ENCODE data around the gene RPL22. TPM values are rescaled to one million over a fixed set of nuclear protein-coding genes. Genes with fewer than 3 reads are reported as not detected.

Gene RPL22
- total RNA-seq, 1 donor from 2014 or later = 305 TPM

- Histone ChIP-seq H3K4me3 (ENCODE audit: low read length in 3 of 3) (no peak overlapping the region), H3K9me3 (ENCODE audit: control insufficient read depth in 3 of 3, low read length in 3 of 3) (no peaks in the 10 kb centered on the region), H3K27me3 (ENCODE audit: control insufficient read depth in 3 of 3, insufficient read depth in 3 of 3, low read length in 3 of 3) (peaks cover 20 to 71% (median 59%) of the 10 kb centered on the region in 3 donors), H3K36me3 (ENCODE audit: control insufficient read depth in 3 of 3, insufficient read depth in 3 of 3, low read length in 3 of 3) (no peaks in the 10 kb centered on the region), H3K27ac (ENCODE audit: low read depth, low read length) (no peak overlapping the region), H3K9ac (ENCODE audit: low read depth in 1 of 3, low read length in 3 of 3) (no peak overlapping the region), H3K4me1 (ENCODE audit: control insufficient read depth in 3 of 3, insufficient read depth in 3 of 3, low read length in 3 of 3) (peaks cover 0 to 4% (median 2%) of the 10 kb centered on the region in 3 donors)
Observed at GRCh38 chr1:6166655-6167390, 32.6 kb downstream of the RPL22 start.

GRCh38 chr1:6166221-6166620, 33.2 kb downstream of the RPL22 start:
- Histone ChIP-seq H3K9ac (ENCODE audit: low read depth in 1 of 3, low read length in 3 of 3) (no peak overlapping the region), H3K9me3 (ENCODE audit: control insufficient read depth in 3 of 3, low read length in 3 of 3) (no peaks in the 10 kb centered on the region), H3K27ac (ENCODE audit: low read depth, low read length) (no peak overlapping the region), H3K4me1 (ENCODE audit: control insufficient read depth in 3 of 3, insufficient read depth in 3 of 3, low read length in 3 of 3) (peaks cover 0 to 4% (median 2%) of the 10 kb centered on the region in 3 donors), H3K27me3 (ENCODE audit: control insufficient read depth in 3 of 3, insufficient read depth in 3 of 3, low read length in 3 of 3) (peaks cover 15 to 71% (median 58%) of the 10 kb centered on the region in 3 donors), H3K36me3 (ENCODE audit: control insufficient read depth in 3 of 3, insufficient read depth in 3 of 3, low read length in 3 of 3) (no peaks in the 10 kb centered on the region), H3K4me3 (ENCODE audit: low read length in 3 of 3) (no peak overlapping the region)

DNA sequence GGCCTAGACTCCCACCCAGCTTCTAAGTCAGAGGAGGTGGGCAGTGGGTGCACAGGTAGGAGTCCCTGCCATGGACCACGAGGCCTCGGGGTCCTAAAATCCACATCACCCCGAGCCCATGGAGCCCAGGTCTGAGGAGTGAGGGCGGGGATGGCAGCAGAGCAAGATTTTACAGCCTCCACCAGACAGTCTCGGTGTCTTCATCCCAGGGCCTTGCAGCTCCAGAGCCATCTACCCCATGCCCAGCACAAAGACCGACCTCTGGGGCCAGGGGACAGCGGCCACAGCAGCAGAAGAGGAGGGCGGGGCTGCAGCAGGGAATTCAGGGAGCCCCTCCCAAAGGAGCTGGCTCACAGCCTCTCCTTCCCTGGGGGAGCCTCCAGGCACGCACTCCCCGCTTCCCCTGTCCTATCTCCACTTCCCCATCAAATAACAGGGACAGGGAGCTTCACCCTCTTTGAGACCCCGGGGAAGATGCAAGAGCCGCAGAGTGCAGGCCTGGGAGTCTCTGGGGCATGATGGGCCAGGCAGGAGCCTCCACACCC, 33.9 kb downstream of the RPL22 start:
- Histone ChIP-seq H3K4me1 (ENCODE audit: control insufficient read depth in 3 of 3, insufficient read depth in 3 of 3, low read length in 3 of 3) (peaks cover 0 to 2% (median 0%) of the 10 kb centered on the region in 3 donors), H3K27ac (ENCODE audit: low read depth, low read length) (no peak overlapping the region), H3K9me3 (ENCODE audit: control insufficient read depth in 3 of 3, low read length in 3 of 3) (no peaks in the 10 kb centered on the region), H3K9ac (ENCODE audit: low read depth in 1 of 3, low read length in 3 of 3) (no peak overlapping the region), H3K36me3 (ENCODE audit: control insufficient read depth in 3 of 3, insufficient read depth in 3 of 3, low read length in 3 of 3) (no peaks in the 10 kb centered on the region), H3K27me3 (ENCODE audit: control insufficient read depth in 3 of 3, insufficient read depth in 3 of 3, low read length in 3 of 3) (peaks cover 10 to 72% (median 57%) of the 10 kb centered on the region in 3 donors), H3K4me3 (ENCODE audit: low read length in 3 of 3) (no peak overlapping the region)

- Histone ChIP-seq H3K27ac (ENCODE audit: low read depth, low read length) (no peak overlapping the region), H3K4me1 (ENCODE audit: control insufficient read depth in 3 of 3, insufficient read depth in 3 of 3, low read length in 3 of 3) (no peaks in the 10 kb centered on the region), H3K36me3 (ENCODE audit: control insufficient read depth in 3 of 3, insufficient read depth in 3 of 3, low read length in 3 of 3) (no peaks in the 10 kb centered on the region), H3K9ac (ENCODE audit: low read depth in 1 of 3, low read length in 3 of 3) (no peak overlapping the region), H3K4me3 (ENCODE audit: low read length in 3 of 3) (no peak overlapping the region), H3K9me3 (ENCODE audit: control insufficient read depth in 3 of 3, low read length in 3 of 3) (no peaks in the 10 kb centered on the region), H3K27me3 (ENCODE audit: control insufficient read depth in 3 of 3, insufficient read depth in 3 of 3, low read length in 3 of 3) (peaks cover 10 to 68% (median 54%) of the 10 kb centered on the region in 3 donors)
Observed at GRCh38 chr1:6165027-6165426, 34.4 kb downstream of the RPL22 start.

DNA sequence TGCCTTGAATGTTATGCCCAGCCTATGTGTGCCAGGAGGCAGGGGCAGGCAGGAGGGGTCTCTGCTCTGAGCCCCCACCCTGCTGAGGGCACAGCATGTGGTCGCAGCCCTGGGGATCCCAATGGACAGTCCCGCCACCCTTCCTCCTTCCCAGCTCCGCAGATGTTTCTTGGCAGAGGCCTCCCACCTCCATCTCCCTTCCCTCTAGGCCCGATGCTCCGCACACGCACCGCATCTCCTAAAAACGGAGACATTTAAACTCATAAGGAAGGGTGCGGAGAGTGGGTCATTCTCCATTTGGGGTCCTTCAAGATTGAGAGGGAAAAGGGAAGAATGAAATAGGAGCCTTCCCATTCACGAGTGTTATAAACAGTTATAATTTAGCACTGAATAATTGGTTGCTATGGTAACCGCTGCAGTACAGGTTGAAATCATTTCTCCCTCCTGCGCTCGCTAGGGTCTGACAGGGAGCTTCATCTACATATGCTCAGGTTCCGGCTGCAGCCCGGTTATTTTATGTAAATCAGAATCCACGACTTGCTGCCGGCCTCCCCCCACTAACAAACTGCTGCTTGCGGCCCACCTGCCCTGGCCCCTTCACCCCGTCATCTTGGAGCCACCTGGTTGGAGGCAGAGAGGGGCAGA, 35.3 kb downstream of the RPL22 start:
- H3K9me3 ChIP-seq (ENCODE audit: control insufficient read depth in 3 of 3, low read length in 3 of 3) = no peaks in the 10 kb centered on the region
- no peak overlapping the region for H3K9ac ChIP-seq (ENCODE audit: low read depth in 1 of 3, low read length in 3 of 3)
- peaks cover 15 to 64% (median 53%) of the 10 kb centered on the region in 3 donors for H3K27me3 ChIP-seq (ENCODE audit: control insufficient read depth in 3 of 3, insufficient read depth in 3 of 3, low read length in 3 of 3)
- no peaks in the 10 kb centered on the region for H3K4me1 ChIP-seq (ENCODE audit: control insufficient read depth in 3 of 3, insufficient read depth in 3 of 3, low read length in 3 of 3)
- H3K27ac ChIP-seq (ENCODE audit: low read depth, low read length) = no peak overlapping the region
- no peaks in the 10 kb centered on the region for H3K36me3 ChIP-seq (ENCODE audit: control insufficient read depth in 3 of 3, insufficient read depth in 3 of 3, low read length in 3 of 3)
- H3K4me3 ChIP-seq (ENCODE audit: low read length in 3 of 3) = no peak overlapping the region

- Histone ChIP-seq H3K4me3 (ENCODE audit: low read length in 3 of 3) (no peak overlapping the region), H3K9ac (ENCODE audit: low read depth in 1 of 3, low read length in 3 of 3) (no peak overlapping the region), H3K27ac (ENCODE audit: low read depth, low read length) (no peak overlapping the region), H3K4me1 (ENCODE audit: control insufficient read depth in 3 of 3, insufficient read depth in 3 of 3, low read length in 3 of 3) (no peaks in the 10 kb centered on the region), H3K9me3 (ENCODE audit: control insufficient read depth in 3 of 3, low read length in 3 of 3) (no peaks in the 10 kb centered on the region), H3K36me3 (ENCODE audit: control insufficient read depth in 3 of 3, insufficient read depth in 3 of 3, low read length in 3 of 3) (no peaks in the 10 kb centered on the region), H3K27me3 (ENCODE audit: control insufficient read depth in 3 of 3, insufficient read depth in 3 of 3, low read length in 3 of 3) (peaks cover 15 to 61% (median 54%) of the 10 kb centered on the region in 3 donors)
Observed at GRCh38 chr1:6163191-6163972, 36.0 kb downstream of the RPL22 start.

DNA sequence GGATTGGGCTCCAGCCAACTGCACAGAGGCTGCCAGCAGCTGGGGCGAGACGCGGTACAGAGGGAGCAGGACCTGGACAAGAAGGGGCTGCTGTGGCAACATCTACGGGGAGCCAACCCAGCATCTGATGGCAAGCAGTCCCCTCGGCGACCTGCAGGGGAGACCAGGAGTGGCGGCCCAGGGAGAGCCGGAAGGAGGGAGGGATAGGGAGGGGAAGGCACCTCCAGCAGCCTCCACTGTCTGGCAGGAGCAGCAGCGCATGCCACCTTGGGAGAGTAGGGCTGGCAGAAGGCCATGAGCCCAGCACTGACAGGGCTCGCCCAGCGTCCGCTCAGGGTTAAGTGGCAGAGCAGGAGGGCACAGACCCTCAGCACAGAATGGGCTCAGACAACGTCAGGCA, 36.6 kb downstream of the RPL22 start:
- Histone ChIP-seq H3K27me3 (ENCODE audit: control insufficient read depth in 3 of 3, insufficient read depth in 3 of 3, low read length in 3 of 3) (peaks cover 13 to 61% (median 54%) of the 10 kb centered on the region in 3 donors), H3K4me1 (ENCODE audit: control insufficient read depth in 3 of 3, insufficient read depth in 3 of 3, low read length in 3 of 3) (no peaks in the 10 kb centered on the region), H3K4me3 (ENCODE audit: low read length in 3 of 3) (no peak overlapping the region), H3K36me3 (ENCODE audit: control insufficient read depth in 3 of 3, insufficient read depth in 3 of 3, low read length in 3 of 3) (no peaks in the 10 kb centered on the region), H3K27ac (ENCODE audit: low read depth, low read length) (no peak overlapping the region), H3K9me3 (ENCODE audit: control insufficient read depth in 3 of 3, low read length in 3 of 3) (no peaks in the 10 kb centered on the region), H3K9ac (ENCODE audit: low read depth in 1 of 3, low read length in 3 of 3) (no peak overlapping the region)

- H3K4me1 ChIP-seq (ENCODE audit: control insufficient read depth in 3 of 3, insufficient read depth in 3 of 3, low read length in 3 of 3) = no peaks in the 10 kb centered on the region
- peaks cover 9 to 58% (median 50%) of the 10 kb centered on the region in 3 donors for H3K27me3 ChIP-seq (ENCODE audit: control insufficient read depth in 3 of 3, insufficient read depth in 3 of 3, low read length in 3 of 3)
- no peaks in the 10 kb centered on the region for H3K36me3 ChIP-seq (ENCODE audit: control insufficient read depth in 3 of 3, insufficient read depth in 3 of 3, low read length in 3 of 3)
- H3K9me3 ChIP-seq (ENCODE audit: control insufficient read depth in 3 of 3, low read length in 3 of 3) = no peaks in the 10 kb centered on the region
- H3K4me3 ChIP-seq (ENCODE audit: low read length in 3 of 3) = no peak overlapping the region
- H3K9ac ChIP-seq (ENCODE audit: low read depth in 1 of 3, low read length in 3 of 3) = no peak overlapping the region
- H3K27ac ChIP-seq (ENCODE audit: low read depth, low read length) = no peak overlapping the region
Observed at GRCh38 chr1:6162341-6162740, 37.1 kb downstream of the RPL22 start.

GRCh38 chr1:6158181-6158580, 41.2 kb downstream of the RPL22 start:
- H3K9me3 ChIP-seq (ENCODE audit: control insufficient read depth in 3 of 3, low read length in 3 of 3) = no peaks in the 10 kb centered on the region
- H3K9ac ChIP-seq (ENCODE audit: low read depth in 1 of 3, low read length in 3 of 3) = no peak overlapping the region
- no peaks in the 10 kb centered on the region for H3K4me1 ChIP-seq (ENCODE audit: control insufficient read depth in 3 of 3, insufficient read depth in 3 of 3, low read length in 3 of 3)
- H3K36me3 ChIP-seq (ENCODE audit: control insufficient read depth in 3 of 3, insufficient read depth in 3 of 3, low read length in 3 of 3) = no peaks in the 10 kb centered on the region
- H3K27me3 ChIP-seq (ENCODE audit: control insufficient read depth in 3 of 3, insufficient read depth in 3 of 3, low read length in 3 of 3) = peaks cover 5 to 41% (median 34%) of the 10 kb centered on the region in 3 donors
- H3K4me3 ChIP-seq (ENCODE audit: low read length in 3 of 3) = no peak overlapping the region
- no peak overlapping the region for H3K27ac ChIP-seq (ENCODE audit: low read depth, low read length)
